HG03139 (cell line): ENCODE results near the gene IL17RA.
"Not testable (repeated sequence)": the region's sequence is repeated elsewhere in the genome, so short reads cannot be mapped to it uniquely, and the experiment has no call there.

Experiments used
- ATAC-seq: cut with Tn5 transposase; IDR thresholded peaks from one replicate; pipeline ENCODE4 v1.9.1; 2021; ENCODE audit not compliant: unreplicated experiment

IL17RA gene

DNA sequence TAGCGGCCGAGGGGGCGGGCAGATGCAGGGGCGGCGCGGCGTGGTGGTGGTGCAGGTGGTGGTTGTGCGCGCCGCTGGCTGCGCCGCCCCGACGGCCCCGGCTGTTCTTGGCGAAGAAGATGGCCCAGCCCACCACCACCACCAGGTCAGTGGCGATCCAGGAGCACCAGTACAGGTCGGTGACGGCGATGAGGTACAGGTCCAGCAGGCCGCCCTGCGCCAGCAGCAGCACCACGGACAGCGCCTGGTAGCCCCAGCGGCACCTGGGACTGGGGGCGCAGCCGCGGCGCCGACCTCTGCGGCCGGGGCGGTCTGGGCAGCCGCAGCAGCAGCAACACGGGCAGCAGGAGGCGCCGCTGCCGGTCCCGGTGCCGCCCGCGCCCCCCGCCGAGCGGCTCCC lies 35.5 kb downstream of the IL17RA start:
- no peak for ATAC-seq

GRCh38 chr22:17120711-17121232 lies 36.0 kb downstream of the IL17RA start:
- ATAC-seq = no peak

- ATAC-seq = no peak
Observed at GRCh38 chr22:17121233-17122195, 36.7 kb downstream of the IL17RA start, which contains the start of gene TMEM121B. Gene TMEM121B, minus strand, starts transcription at chr22:17121360. Its CDS starts 233 bp downstream, at chr22:17121127.

DNA sequence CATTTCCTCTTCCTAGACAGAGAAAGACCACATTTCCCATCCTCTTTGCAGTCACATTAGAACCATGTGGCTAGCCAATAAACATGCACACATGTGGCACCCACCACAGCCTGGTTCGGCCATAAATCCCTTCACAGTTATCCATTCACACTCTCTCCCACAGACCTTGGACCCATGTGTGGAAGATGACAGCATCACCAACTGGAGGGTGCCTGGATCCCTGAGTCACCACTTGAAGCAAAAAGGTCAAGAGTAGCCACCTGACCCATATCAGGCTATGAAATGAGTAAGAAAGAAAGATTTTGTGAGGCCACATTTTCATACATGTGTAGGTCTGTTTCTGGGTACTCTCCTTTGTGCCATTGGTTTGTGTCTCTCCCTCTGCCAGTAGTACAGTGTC lies 45.4 kb downstream of the IL17RA start:
- no peak for ATAC-seq

- no peak for ATAC-seq
Observed at GRCh38 chr22:17131686-17132085, 46.9 kb downstream of the IL17RA start.

DNA sequence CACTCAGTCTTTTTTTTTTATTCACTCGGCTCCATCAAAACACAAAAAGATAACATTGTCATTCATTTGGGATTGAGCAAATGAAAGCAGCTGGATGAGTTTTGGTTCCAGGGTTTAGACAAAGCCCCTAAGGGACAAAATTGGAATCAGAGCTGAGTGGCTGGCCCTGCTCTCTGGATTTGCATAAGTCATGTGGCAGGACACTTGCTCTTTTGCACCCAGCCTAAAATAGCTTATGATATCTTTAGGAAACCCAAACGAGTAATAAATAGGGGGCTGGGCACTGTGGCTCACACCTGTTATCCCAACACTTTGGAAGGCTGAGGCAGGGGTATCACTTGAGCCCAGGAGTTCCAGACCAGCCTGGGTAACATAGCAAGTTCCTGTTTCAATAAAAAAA lies 47.3 kb downstream of the IL17RA start:
- no peak for ATAC-seq

GRCh38 chr22:17133137-17133536 lies 48.3 kb downstream of the IL17RA start:
- ATAC-seq = no peak

- ATAC-seq = no peak
Observed at GRCh38 chr22:17135153-17135760, 50.5 kb downstream of the IL17RA start.

- ATAC-seq = no peak
Observed at GRCh38 chr22:17137170-17137569, 52.4 kb downstream of the IL17RA start.

- ATAC-seq = no peak
Observed at GRCh38 chr22:17137861-17138425, 53.1 kb downstream of the IL17RA start.

DNA sequence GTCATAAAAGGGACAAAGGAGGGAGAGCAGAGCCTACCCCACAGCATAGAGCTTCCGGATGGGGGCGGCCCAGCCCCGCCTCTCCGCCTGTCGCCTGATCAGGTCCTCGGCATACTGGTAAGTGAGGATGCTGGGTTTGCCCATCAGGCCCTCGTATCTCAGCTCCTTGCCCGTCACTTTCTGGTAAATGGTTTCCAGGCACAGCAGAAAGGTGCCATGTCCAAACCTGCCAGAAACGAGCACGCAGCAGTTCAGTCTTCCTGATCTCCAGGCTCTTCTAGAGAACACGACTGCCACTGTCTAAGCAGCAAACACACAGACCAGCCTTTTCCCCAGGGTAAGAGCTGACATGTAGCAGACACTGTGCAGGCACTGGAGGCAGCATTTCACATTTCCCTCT lies 53.7 kb downstream of the IL17RA start:
- no peak for ATAC-seq

DNA sequence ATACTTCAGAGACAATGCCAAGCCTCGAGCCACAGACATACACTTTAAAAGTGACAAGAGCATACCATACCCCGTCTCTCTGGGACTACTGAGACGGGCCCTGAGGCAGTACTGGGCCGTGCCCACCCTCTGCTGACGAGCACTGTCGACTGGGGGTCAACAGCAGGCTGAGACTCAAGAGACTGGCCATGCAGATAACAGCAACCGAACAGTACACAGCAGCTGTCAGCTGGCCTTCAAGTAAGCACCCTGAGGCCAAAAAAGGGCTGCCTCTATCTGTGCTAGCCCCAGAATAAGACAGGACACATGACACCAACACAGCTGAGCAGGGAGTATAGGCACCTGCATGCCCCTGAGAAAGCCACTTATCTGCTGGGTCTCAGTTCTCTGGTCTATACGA lies 55.2 kb downstream of the IL17RA start:
- ATAC-seq = no peak

DNA sequence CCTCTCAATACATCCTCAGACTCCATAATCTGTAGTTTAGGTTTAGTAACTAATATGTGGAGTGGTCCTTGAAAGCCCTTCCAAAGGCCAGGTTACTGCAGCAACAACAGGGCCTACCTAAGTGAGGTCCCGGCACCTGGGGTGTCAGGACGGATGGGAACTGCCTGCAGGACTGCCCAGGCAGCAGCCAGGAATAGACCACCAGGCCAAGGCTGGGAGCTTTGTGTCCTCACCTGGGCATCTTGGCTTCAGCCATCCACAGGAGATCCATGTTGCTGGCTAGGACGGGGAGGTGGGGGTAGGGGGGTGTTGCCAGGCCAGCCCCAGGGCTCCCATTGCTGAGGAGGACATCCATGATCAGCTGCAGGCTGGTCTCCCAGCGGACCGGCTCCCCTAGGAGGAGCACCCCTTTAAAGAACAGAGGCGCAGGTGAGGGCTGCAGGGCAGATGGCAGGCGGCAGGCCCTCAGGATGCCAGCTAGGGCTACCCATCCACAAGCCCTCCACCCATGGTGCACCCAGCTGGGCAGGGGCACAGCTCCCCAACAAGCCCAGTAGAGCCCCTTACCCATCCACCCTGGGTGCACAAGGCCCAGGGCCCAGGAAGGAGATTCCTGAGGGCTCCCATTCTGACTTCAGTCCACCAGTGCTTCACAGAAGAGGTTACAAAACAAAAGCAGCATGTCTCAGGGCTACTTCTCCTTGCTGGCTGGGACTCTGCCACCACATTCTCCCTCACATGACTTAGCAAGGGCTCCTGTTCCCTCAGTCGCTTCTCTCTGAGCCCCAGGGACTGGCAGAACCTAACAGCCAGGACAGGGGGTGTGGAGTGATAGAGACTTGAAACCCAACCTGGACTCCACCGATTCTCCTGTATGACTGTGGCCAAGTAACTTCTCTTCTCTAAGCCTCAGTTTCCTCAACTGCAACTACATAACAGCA lies 56.3 kb downstream of the IL17RA start:
- no peak for ATAC-seq

DNA sequence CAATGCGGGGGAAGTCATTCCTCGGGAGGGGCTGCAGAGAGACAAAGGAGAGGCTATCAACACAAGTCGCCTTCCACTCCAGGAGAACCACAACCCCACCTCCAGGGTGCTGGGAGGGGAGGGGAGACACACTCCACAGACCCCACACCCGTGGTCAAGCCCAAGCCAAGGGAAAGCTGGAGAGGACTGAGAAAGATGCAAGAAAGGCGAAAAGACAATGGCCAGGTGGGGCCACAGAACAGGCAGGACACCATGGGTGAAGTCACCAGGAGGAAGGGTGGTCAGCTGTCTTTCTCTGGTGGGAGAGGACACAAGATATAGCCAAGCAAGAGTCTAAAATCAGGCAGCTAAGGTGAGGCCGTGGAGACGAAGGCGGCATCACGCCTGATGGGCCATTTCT lies 58.3 kb downstream of the IL17RA start:
- ATAC-seq = no peak

DNA sequence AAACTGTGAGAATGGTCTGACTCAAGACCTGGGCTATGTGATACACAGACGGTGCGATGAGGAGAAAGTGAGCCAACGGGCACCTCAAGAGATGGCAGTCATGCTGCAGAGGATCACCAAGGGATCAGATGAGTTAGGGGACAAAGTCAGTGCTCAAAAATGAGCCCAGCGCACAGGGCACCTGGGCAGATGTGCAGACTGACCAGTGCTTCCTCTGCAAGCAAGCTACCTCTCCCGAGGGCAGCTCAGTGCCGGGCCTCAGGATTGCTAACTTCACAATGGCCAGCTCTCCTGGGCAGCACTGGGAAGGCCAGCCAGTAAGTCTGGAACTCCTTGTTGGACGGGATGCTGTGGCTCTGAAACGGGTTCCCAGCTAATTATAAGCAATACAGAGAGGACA lies 59.0 kb downstream of the IL17RA start:
- no peak for ATAC-seq

GRCh38 chr22:17145021-17145680 lies 60.4 kb downstream of the IL17RA start:
- ATAC-seq = no peak

- not testable (repeated sequence) for ATAC-seq
Observed at GRCh38 chr22:17147458-17147857, 62.7 kb downstream of the IL17RA start.

DNA sequence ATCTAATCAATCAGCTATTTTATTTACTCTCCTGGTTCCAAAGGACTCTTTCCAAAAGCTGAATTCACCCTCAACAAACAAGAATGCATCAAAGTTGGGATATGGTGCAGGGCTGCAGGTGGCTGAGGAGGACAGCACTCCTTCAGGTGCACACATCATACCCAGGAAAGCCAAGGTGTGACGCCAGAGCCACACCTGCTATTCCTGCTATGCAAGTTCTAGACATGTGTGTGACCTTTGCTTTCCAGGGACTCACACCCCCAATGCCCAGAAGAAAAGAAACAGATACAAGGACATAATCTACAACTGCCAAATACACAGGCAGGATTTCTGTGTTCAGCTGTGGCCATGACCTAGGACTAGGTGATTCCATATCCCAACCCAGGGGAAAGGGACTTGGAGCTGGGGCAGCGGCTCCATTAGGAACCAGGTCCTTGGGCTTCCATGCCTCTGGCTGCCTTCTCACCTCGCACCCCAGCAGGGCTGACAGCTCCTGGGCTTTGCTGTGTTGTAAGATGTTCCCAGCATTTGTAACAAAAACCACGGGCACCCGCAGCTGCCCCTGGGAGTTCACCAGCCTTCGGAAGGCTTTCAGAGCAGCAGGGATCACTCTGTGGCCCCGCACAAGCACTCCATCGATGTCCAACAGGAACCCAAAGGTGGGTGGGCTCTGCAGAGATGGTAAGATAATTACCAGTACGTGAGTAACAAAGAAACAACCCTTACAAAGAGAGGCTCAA lies 64.4 kb downstream of the IL17RA start:
- ATAC-seq = no peak

- no peak for ATAC-seq
Observed at GRCh38 chr22:17152340-17152739, 67.5 kb downstream of the IL17RA start.
